ENCODE data around the gene TTLL11. TPM values are rescaled to one million over a fixed set of nuclear protein-coding genes. Genes with fewer than 3 reads are reported as not detected.

Gene TTLL11
- total and polyA plus RNA-seq, 2 experiments from 2014 or later: 5.1 to 6.3 TPM

DNA sequence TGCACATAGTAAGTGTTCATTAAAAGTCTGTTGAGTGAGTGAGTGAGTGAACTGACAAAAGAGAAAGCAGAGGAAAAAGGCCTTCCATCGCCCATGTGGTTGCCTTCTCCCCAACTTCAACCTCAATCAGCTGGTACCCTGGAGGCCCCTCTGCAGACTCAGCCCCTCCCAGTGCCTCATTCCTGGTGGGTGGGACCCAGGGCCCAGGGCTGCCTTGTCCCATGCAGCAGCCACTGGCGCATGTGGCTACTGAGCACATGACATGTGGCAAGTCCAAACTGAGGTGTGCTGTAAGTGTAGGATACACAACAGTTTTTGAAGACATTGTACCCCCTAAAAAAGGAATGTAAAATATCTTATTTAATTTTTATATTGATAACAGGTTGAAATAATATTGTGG is 36.9 kb upstream of the TTLL11 start:
- H3K9ac ChIP-seq: no peak overlapping the region
- no peaks in the 10 kb centered on the region for H3K79me2 ChIP-seq (ENCODE audit: insufficient read depth)
- no peaks in the 10 kb centered on the region for H3K9me2 ChIP-seq (ENCODE audit: insufficient read depth)
- H3K36me3 ChIP-seq (ENCODE audit: low read depth): no peaks in the 10 kb centered on the region
- H3K9me3 ChIP-seq (ENCODE audit: low read depth): no peaks in the 10 kb centered on the region
- no peak overlapping the region for H3K4me2 ChIP-seq (ENCODE audit: unreplicated experiment)
- WGBS, 2 experiments (ENCODE audit: low coverage in 1 of 2, low lambda C conversion rate in 2 of 2, missing lambda C conversion rate in 2 of 2): 94 to 95% methylated on average over 2 of the region's 2 CpGs
- H3F3A ChIP-seq (ENCODE audit: insufficient read depth): no peaks in the 10 kb centered on the region
- in situ Hi-C loops (cut with MboI): loop anchor here (10.0 kb wide), 2 partner anchors 225 to 695 kb away; partner anchors contain the start of gene PDCL
- H3K4me3 ChIP-seq: no peak overlapping the region
- H3K4me1 ChIP-seq (ENCODE audit: insufficient read depth): peaks cover 15% of the 10 kb centered on the region
- H3K27ac ChIP-seq: no peak overlapping the region
- H4K20me1 ChIP-seq (ENCODE audit: insufficient read depth): no peaks in the 10 kb centered on the region
- H2AFZ ChIP-seq: no peak overlapping the region
- DNase-seq: no peak
- TF ChIP-seq EZH2 (IDR thresholded peaks at IDR 0.05; ENCODE audit: insufficient read depth, poor library complexity, severe bottlenecking) (no peak), EZH2phosphoT487 (IDR thresholded peaks at IDR 0.05; ENCODE audit: insufficient read depth, low read depth) (no peak)
- H3K27me3 ChIP-seq (replicated peaks; ENCODE audit: insufficient read depth): no peaks in the 10 kb centered on the region

DNA sequence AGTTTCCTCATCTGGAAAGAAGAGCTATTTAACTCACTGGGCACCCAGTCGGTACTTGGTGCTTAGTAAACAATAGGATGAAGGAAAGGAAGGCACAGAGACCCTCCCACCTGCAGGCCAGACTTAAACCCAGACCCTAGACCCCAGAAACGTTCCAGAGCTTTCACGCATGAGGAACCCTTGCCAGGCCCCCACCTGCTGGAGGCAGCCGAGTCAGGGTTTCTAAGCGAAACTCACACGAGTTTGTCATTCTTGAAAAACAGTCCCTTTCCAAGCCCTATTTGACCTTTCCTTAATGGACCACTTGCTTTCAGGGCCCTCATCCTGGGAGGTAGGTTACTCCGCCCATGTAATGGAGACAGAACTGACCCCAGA is 35.8 kb upstream of the TTLL11 start:
- no peak overlapping the region for H3K4me3 ChIP-seq

DNA sequence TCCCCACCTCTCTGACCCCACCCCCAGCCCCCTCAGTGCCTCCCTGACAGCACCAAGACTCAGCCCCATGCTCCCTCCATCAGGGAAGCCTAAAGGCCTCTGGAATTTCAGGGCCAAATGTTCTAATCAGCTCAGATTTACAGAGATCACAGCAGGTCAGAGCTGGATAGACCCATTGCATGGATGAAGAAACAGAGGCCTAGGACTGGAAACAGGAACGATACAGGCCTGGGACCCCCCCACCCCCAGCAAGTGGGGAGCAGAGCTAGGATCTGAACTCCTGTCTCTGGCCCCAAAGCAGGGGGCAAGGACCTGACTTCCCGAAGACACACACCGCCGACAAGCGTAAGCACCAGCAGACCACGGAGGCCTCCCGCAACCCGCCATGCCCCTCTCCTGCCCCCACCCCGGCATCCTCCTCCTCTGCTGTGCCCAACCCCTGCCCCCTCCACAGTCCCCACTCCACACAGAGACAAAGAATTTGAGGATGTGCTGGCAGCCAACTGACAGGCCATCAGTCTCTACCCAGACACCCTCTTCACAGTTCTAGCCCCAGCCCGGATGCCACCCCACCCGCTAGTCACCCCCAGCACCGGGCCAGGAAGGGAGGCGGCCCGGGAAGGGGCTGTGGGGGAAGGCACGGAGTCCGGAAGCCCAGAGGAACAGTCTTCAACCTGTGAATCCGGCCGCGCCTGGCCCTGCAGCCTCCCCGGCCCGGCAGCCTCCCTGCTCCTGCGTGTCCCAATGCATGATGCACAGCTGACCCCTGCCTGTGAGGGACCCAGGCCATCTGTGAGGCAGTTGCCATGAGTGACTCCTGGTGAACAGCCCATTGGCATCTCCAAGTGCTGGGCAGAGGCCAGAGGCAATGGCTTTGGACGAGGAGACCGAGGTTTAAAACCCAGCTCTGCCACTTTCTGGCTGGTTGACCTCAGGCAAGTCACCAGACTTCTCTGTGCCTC is 35.2 kb upstream of the TTLL11 start:
- H3K36me3 ChIP-seq (ENCODE audit: low read depth): no peaks in the 10 kb centered on the region
- H3K9me3 ChIP-seq (ENCODE audit: low read depth): no peaks in the 10 kb centered on the region
- H3K4me2 ChIP-seq (ENCODE audit: unreplicated experiment): no peak overlapping the region
- TF ChIP-seq EZH2 (IDR thresholded peaks at IDR 0.05; ENCODE audit: insufficient read depth, poor library complexity, severe bottlenecking) (no peak), EZH2phosphoT487 (IDR thresholded peaks at IDR 0.05; ENCODE audit: insufficient read depth, low read depth) (no peak)
- no peak for DNase-seq
- in situ Hi-C loops (cut with MboI): loop anchor here (10.0 kb wide), 2 partner anchors 227 to 697 kb away; partner anchors contain the start of gene PDCL
- H2AFZ ChIP-seq: no peak overlapping the region
- H4K20me1 ChIP-seq (ENCODE audit: insufficient read depth): no peaks in the 10 kb centered on the region
- H3K79me2 ChIP-seq (ENCODE audit: insufficient read depth): no peaks in the 10 kb centered on the region
- H3F3A ChIP-seq (ENCODE audit: insufficient read depth): no peaks in the 10 kb centered on the region
- peaks cover 12% of the 10 kb centered on the region for H3K4me1 ChIP-seq (ENCODE audit: insufficient read depth)
- H3K27ac ChIP-seq: no peak overlapping the region
- no peaks in the 10 kb centered on the region for H3K9me2 ChIP-seq (ENCODE audit: insufficient read depth)
- H3K27me3 ChIP-seq (replicated peaks; ENCODE audit: insufficient read depth): no peaks in the 10 kb centered on the region
- H3K4me3 ChIP-seq: no peak overlapping the region
- H3K9ac ChIP-seq: no peak overlapping the region
- WGBS, 2 experiments (ENCODE audit: low coverage in 1 of 2, low lambda C conversion rate in 2 of 2, missing lambda C conversion rate in 2 of 2): 79 to 83% methylated on average over 13 to 24 of the region's 24 CpGs

More for the DNA sequence above, 35.8 kb upstream of the TTLL11 start:
- Histone ChIP-seq H3K27me3 (replicated peaks; ENCODE audit: insufficient read depth) (no peaks in the 10 kb centered on the region), H4K20me1 (ENCODE audit: insufficient read depth) (no peaks in the 10 kb centered on the region), H3K4me2 (ENCODE audit: unreplicated experiment) (no peak overlapping the region), H3K9ac (no peak overlapping the region), H3K79me2 (ENCODE audit: insufficient read depth) (no peaks in the 10 kb centered on the region), H3K9me2 (ENCODE audit: insufficient read depth) (no peaks in the 10 kb centered on the region), H3K4me1 (ENCODE audit: insufficient read depth) (peaks cover 12% of the 10 kb centered on the region), H3K9me3 (ENCODE audit: low read depth) (no peaks in the 10 kb centered on the region), H3K27ac (no peak overlapping the region), H3K36me3 (ENCODE audit: low read depth) (no peaks in the 10 kb centered on the region), H2AFZ (no peak overlapping the region), H3F3A (ENCODE audit: insufficient read depth) (no peaks in the 10 kb centered on the region)
- 80 to 85% methylated on average over 7 of the region's 7 CpGs for WGBS, 2 experiments (ENCODE audit: low coverage in 1 of 2, low lambda C conversion rate in 2 of 2, missing lambda C conversion rate in 2 of 2)
- DNase-seq: no peak
- TF ChIP-seq EZH2 (IDR thresholded peaks at IDR 0.05; ENCODE audit: insufficient read depth, poor library complexity, severe bottlenecking) (no peak), EZH2phosphoT487 (IDR thresholded peaks at IDR 0.05; ENCODE audit: insufficient read depth, low read depth) (no peak)
- in situ Hi-C loops (cut with MboI): loop anchor here (10.0 kb wide), 2 partner anchors 226 to 696 kb away; partner anchors contain the start of gene PDCL

DNA sequence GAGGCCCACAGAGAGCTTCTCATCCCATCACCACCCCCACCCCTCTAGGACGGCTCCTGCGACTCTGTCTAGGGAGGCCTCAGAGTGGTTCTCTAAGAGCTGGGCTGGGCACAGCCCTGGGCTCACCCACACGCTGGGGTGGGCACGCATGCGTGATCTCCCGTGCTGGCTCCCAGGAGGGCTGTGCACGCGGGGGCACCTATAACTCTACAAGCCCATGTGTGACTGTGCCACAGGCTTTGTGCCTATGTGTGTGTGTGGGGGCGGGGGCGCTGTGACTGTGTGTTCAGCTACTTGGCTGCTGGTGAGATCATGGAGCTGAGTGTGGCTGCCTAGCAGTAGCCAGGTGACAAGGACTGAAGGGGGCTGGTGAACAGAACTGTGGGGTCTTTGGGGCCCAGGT is 34.3 kb upstream of the TTLL11 start:
- Histone ChIP-seq H3K9ac (no peak overlapping the region), H2AFZ (no peak overlapping the region), H3K36me3 (ENCODE audit: low read depth) (no peaks in the 10 kb centered on the region), H3K27ac (no peak overlapping the region), H3F3A (ENCODE audit: insufficient read depth) (no peaks in the 10 kb centered on the region), H3K79me2 (ENCODE audit: insufficient read depth) (no peaks in the 10 kb centered on the region), H3K4me3 (no peak overlapping the region), H3K4me1 (ENCODE audit: insufficient read depth) (peaks cover 12% of the 10 kb centered on the region), H4K20me1 (ENCODE audit: insufficient read depth) (no peaks in the 10 kb centered on the region), H3K4me2 (ENCODE audit: unreplicated experiment) (no peak overlapping the region), H3K9me2 (ENCODE audit: insufficient read depth) (no peaks in the 10 kb centered on the region), H3K9me3 (ENCODE audit: low read depth) (no peaks in the 10 kb centered on the region), H3K27me3 (replicated peaks; ENCODE audit: insufficient read depth) (no peaks in the 10 kb centered on the region)
- WGBS, 2 experiments (ENCODE audit: low coverage in 1 of 2, low lambda C conversion rate in 2 of 2, missing lambda C conversion rate in 2 of 2): 74 to 75% methylated on average over 6 to 10 of the region's 10 CpGs
- in situ Hi-C loops (cut with MboI): loop anchor here (10.0 kb wide), 2 partner anchors 227 to 697 kb away; partner anchors contain the start of gene PDCL
- DNase-seq: peak; percentile 28
- TF ChIP-seq EZH2 (IDR thresholded peaks at IDR 0.05; ENCODE audit: insufficient read depth, poor library complexity, severe bottlenecking) (no peak), EZH2phosphoT487 (IDR thresholded peaks at IDR 0.05; ENCODE audit: insufficient read depth, low read depth) (no peak)
